Measurements from ENCODE around the gene NHS.

- no peak for TF ChIP-seq CTCF (IDR thresholded peaks at IDR 0.05 in 4 of 5, conservative IDR thresholded peaks at IDR 0.05 in 1 of 5)
- TF ChIP-seq POLR2A (IDR thresholded peaks at IDR 0.05), result no peak
These were observed 101.4 kb downstream of the NHS start for GRCh38 chrX:17476411-17476810.
